KMS-11 (cell line): ENCODE results near the gene HS6ST2.
A peak's percentile ranks its signal among the peaks of the same experiment; 100 is the strongest.

Experiments used
- H2AFZ ChIP-seq: fragments of 200-600 bp; sonication (generic); 2 replicates; pipeline ENCODE4 v1.6.1; 2016; ENCODE audit warnings: antibody characterized with exemption, mixed run types, low read depth
- H3K27ac ChIP-seq: fragments of 200-600 bp; sonication (generic); 2 replicates; pipeline ENCODE4 v1.6.1; 2016; ENCODE audit warnings: mild to moderate bottlenecking, mixed run types
- H3K27me3 ChIP-seq: fragments of 200-600 bp; sonication (generic); 2 replicates; pipeline ENCODE4 v1.6.1; 2017; ENCODE audit warnings: mild to moderate bottlenecking, low read depth, mixed run types, moderate library complexity; ENCODE audit not compliant: insufficient read depth
- H3K36me3 ChIP-seq: fragments of 200-600 bp; sonication (generic); 2 replicates; pipeline ENCODE4 v1.6.1; 2017; ENCODE audit warnings: mild to moderate bottlenecking, mixed run types; ENCODE audit not compliant: insufficient read depth
- H3K4me1 ChIP-seq: fragments of 200-600 bp; sonication (generic); 2 replicates; pipeline ENCODE4 v1.6.1; 2016; ENCODE audit warnings: mild to moderate bottlenecking, low read depth, mixed run types; ENCODE audit not compliant: poor library complexity, severe bottlenecking
- H3K4me2 ChIP-seq: fragments of 200-600 bp; sonication (generic); 2 replicates; pipeline ENCODE4 v1.7.0; 2016; ENCODE audit warnings: mild to moderate bottlenecking, mixed run types
- H3K4me3 ChIP-seq: fragments of 200-600 bp; sonication (generic); IDR thresholded peaks from 2 replicates; pipeline ENCODE4 v1.6.1; 2017; ENCODE audit warnings: low read depth, low read length, mixed read lengths; ENCODE audit not compliant: insufficient read depth
- H3K79me2 ChIP-seq: fragments of 200-600 bp; sonication (generic); 2 replicates; pipeline ENCODE4 v1.6.1; 2016; ENCODE audit warnings: low read depth, mixed run types; ENCODE audit not compliant: insufficient read depth
- H3K9ac ChIP-seq: fragments of 200-600 bp; sonication (generic); 2 replicates; pipeline ENCODE4 v1.6.1; 2016; ENCODE audit warnings: mild to moderate bottlenecking, mixed run types
- H4K20me1 ChIP-seq: fragments of 200-600 bp; sonication (generic); 2 replicates; pipeline ENCODE4 v1.6.1; 2016; ENCODE audit warnings: mild to moderate bottlenecking, mixed run types; ENCODE audit not compliant: insufficient read depth
- TF ChIP-seq, protein P1 (sequence below): fragments of 200-600 bp; sonication (generic); conservative IDR thresholded peaks from 2 replicates; pipeline ENCODE4 v1.6.1; 2017; ENCODE audit warnings: low read depth, mild to moderate bottlenecking, antibody characterized with exemption, low read length, moderate library complexity, mixed read lengths

HS6ST2 gene

DNA sequence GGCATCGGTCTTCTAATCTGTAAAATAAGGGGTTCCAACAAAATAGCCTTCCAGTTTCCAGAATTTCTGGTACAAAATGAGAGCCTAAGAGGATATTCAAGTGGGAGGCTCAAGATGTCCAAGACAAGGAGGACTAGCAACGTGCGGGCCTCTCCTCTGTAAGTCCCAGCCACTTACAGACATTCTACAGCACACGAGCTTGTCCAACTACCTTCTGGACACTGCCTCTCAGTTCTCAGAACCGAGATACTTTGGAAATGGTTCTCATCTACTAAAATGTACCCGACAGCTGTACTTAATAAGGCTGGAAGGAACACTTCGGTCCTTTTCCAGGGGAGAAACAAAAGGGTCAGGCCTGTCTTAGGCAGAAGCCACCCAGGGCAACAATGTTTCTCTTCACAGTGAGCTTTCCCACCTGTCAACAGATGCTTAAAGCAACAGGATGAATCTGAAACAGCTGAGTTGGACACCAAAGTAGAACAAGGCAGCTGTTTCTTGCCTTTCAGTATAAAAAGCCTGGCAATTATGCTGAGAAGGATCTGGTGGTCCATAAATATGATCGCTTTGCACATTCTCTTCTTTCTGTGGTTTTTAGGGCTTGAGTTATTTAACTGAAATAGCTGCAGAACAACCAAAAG, 127.0 kb downstream of the HS6ST2 start:
- H3K9ac ChIP-seq, result no peak overlapping the region
- TF ChIP-seq, protein P1, sequence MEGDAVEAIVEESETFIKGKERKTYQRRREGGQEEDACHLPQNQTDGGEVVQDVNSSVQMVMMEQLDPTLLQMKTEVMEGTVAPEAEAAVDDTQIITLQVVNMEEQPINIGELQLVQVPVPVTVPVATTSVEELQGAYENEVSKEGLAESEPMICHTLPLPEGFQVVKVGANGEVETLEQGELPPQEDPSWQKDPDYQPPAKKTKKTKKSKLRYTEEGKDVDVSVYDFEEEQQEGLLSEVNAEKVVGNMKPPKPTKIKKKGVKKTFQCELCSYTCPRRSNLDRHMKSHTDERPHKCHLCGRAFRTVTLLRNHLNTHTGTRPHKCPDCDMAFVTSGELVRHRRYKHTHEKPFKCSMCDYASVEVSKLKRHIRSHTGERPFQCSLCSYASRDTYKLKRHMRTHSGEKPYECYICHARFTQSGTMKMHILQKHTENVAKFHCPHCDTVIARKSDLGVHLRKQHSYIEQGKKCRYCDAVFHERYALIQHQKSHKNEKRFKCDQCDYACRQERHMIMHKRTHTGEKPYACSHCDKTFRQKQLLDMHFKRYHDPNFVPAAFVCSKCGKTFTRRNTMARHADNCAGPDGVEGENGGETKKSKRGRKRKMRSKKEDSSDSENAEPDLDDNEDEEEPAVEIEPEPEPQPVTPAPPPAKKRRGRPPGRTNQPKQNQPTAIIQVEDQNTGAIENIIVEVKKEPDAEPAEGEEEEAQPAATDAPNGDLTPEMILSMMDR, result no peak
- peak overlapping the region; percentile 22; the same call in 1 of the 2 replicates for H3K27ac ChIP-seq
- peak overlapping the region; percentile 21; the same call in 1 of the 2 replicates for H3K4me2 ChIP-seq
- no peak overlapping the region for H3K4me3 ChIP-seq
- H3K79me2 ChIP-seq, result no peaks in the 10 kb centered on the region
- H2AFZ ChIP-seq, result no peak overlapping the region; the same call in 1 of the 2 replicates
- no peaks in the 10 kb centered on the region for H3K27me3 ChIP-seq
- H3K36me3 ChIP-seq, result no peaks in the 10 kb centered on the region
- H3K4me1 ChIP-seq, result peaks cover 22% of the 10 kb centered on the region
- H4K20me1 ChIP-seq, result no peaks in the 10 kb centered on the region

DNA sequence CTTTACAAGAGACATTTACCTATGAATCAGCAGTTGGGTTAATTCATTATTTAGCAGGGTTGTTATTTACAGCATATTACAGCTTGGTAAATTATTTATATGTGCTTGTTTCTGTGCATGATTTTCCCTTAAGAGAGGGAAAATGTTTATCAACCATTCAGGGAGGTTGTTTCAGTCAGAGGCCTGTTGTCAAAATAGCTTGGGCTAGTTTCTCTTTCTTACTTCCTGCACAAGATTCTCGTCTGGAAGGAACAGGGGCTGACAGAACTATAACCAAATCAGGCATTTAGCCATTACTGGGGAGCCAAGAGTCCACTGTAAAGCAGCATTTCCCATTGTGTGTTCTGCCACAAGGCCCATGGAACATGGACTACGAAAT, 135.8 kb downstream of the HS6ST2 start:
- no peaks in the 10 kb centered on the region for H3K79me2 ChIP-seq
- no peak overlapping the region for H3K27ac ChIP-seq
- H3K4me3 ChIP-seq, result no peak overlapping the region
- no peak overlapping the region for H3K4me2 ChIP-seq
- TF ChIP-seq, protein P1, result no peak
- no peaks in the 10 kb centered on the region for H3K4me1 ChIP-seq
- no peaks in the 10 kb centered on the region for H3K27me3 ChIP-seq
- H2AFZ ChIP-seq, result no peak overlapping the region; the same call in 1 of the 2 replicates
- no peaks in the 10 kb centered on the region for H3K36me3 ChIP-seq
- no peaks in the 10 kb centered on the region for H4K20me1 ChIP-seq
- H3K9ac ChIP-seq, result no peak overlapping the region

DNA sequence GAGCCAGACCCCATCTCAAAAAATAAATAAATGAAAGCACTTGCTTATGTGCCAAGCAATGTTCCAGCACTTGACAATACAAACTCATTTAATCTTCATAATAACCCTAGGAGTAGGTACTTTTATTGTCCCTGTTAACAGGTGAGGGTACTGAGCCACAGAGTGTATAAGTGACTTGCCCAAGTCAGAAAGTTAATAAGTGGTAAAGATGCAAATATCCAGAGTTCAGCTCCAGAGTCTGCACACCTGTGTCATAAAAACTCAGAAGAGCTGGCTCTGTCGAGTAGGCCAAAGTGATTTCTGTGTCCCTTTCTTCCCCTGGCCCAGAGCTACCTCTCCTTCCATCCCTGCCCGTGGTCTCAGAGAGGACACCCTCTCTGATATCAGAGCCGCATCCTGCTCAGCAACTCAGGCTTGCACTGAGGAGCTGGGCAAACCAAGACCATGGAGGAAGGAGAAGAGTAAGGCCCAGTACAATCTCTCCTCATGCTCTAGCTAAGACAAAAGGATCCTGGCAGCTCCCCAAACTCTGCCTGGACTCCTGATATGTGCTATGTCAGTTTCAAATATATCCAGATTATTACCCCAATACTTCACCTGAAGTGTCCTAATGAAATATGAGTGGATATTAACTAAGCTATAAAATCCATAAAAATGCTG, 136.3 kb downstream of the HS6ST2 start:
- Histone ChIP-seq H3K4me2 (no peak overlapping the region), H3K4me1 (no peaks in the 10 kb centered on the region), H4K20me1 (no peaks in the 10 kb centered on the region), H3K27me3 (no peaks in the 10 kb centered on the region), H3K36me3 (no peaks in the 10 kb centered on the region), H3K4me3 (no peak overlapping the region), H3K9ac (no peak overlapping the region), H3K27ac (no peak overlapping the region), H2AFZ (no peak overlapping the region), H3K79me2 (no peaks in the 10 kb centered on the region)
- TF ChIP-seq, protein P1, result no peak

DNA sequence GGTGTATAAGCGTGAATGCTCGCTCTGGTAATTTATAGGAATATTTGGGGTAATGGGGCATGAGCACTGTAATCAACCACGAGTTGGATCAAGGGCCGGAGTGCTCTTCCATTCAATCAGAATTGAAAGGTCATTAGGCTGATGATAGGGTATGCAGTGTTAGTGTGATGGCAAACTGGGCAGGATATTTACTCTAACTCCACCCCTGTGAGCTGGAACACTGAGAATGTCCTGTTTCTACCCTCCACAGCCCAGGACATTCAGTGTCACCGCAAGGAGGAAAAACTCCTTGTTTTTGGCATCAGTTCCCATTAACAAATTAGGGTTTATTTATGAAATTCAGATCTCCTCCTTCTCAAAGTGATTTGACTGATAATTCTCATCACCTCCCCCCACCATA, 137.8 kb downstream of the HS6ST2 start:
- H3K27me3 ChIP-seq, result no peaks in the 10 kb centered on the region
- H2AFZ ChIP-seq, result no peak overlapping the region
- H3K4me2 ChIP-seq, result no peak overlapping the region
- no peak overlapping the region for H3K4me3 ChIP-seq
- TF ChIP-seq, protein P1, result no peak
- H3K27ac ChIP-seq, result no peak overlapping the region
- H3K79me2 ChIP-seq, result no peaks in the 10 kb centered on the region
- H3K36me3 ChIP-seq, result no peaks in the 10 kb centered on the region
- no peaks in the 10 kb centered on the region for H3K4me1 ChIP-seq
- no peak overlapping the region for H3K9ac ChIP-seq
- no peaks in the 10 kb centered on the region for H4K20me1 ChIP-seq
